ENCODE results near the gene PPM1L.
A peak's percentile ranks its signal among the peaks of the same experiment; 100 is the strongest.

The PPM1L gene

GRCh38 chr3:160916472-160916871, 160.4 kb downstream of the PPM1L start:
- no peak for TF ChIP-seq CTCF (IDR thresholded peaks at IDR 0.05; ENCODE audit: insufficient read depth, missing control alignments)
- DNase-seq (ENCODE audit: insufficient read length, low spot score) = no peak
- no peak for FAIRE-seq

DNA sequence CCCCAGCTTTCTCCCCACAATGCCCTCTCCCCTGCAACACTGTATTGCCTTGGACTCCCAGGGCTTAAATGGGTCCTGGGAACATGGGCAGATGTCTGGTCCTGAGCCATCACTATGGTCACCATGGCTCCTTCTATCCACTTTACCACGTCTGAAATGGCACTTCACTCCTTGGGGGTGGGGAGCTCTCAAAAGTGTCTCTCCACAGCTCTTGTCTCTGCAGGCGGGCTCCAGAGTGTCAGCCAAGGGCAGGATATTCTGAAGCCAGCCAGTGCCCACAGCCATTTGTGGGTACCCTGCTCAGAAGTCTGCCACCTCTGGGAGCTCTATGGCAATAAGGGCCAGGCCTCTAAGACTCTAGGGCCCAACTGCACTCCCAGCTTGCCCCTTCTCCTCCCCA, 163.9 kb downstream of the PPM1L start:
- no peak for FAIRE-seq
- TF ChIP-seq CTCF (IDR thresholded peaks at IDR 0.05; ENCODE audit: insufficient read depth, missing control alignments) = no peak
- no peak for DNase-seq (ENCODE audit: insufficient read length, low spot score)

DNA sequence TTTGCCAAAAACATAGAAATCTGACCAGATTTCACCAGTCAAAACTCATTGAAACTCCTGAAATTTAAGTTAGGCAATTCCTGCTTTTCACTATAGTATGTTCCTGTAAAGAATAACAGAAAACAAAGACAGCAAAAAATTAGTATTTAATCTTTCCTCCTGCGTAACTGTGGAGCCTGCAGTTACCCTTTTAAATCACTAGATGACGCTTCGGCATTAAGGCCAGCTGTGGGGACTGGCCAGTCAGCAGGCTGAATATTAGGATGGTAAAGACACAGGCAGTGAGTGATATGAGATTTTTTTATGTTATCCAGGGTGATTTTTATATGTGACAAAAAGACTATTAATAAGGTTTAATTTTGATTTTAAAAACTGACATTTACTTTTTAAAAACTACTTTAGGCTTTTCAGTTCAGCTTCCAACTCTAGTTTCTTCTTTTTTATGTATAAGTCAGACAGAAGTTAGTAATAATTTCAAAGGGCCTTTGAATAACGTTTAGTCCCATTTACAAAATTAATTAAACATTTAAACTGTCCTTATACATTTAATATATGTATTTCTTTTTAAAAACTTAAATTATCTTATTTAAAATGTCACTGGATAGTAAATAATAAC, 165.1 kb downstream of the PPM1L start:
- FAIRE-seq (no peak), DNase-seq (ENCODE audit: insufficient read length, low spot score) (no peak)
- peak; percentile 67 for TF ChIP-seq CTCF (IDR thresholded peaks at IDR 0.05; ENCODE audit: insufficient read depth, missing control alignments)

DNA sequence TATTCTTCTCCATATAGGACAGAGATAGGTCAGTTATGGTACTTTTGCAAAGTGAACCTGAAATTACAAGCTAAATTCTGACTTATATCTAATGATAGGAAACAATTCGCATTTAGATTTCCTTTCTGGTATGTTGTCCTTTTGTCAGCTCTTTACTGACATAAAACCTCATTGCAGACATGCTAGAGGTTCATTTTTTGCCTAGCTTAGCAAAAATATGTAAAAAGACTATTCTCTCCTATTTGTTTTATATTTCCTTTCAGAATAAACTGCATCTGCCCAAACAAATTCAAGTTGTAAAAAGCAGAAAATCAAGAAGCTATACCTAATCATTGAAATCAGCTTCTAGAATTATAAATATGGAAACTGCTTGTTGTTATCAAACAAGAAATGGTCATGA, 168.7 kb downstream of the PPM1L start:
- TF ChIP-seq CTCF (IDR thresholded peaks at IDR 0.05; ENCODE audit: insufficient read depth, missing control alignments) = no peak
- FAIRE-seq = no peak

DNA sequence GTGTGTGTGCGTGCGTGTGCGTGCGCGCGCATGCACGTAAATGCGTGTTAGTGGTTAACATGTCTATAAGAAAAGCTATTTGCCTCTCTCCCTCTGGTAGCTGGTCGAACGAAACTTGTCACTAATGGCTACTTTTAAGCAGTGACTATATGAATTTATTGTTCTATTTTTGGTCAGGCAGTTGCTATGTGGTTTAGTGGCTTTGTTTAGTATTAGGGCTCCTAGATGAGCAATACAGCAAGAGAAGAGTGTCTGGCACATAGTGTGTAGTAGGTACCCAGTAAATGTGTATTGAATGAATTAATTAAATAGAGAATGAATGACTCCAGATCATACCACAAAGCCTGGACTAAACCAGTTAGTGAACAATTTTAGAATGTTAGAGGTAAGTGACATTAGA, 171.6 kb downstream of the PPM1L start:
- FAIRE-seq (no peak), DNase-seq (ENCODE audit: insufficient read length, low spot score) (no peak)
- no peak for TF ChIP-seq CTCF (IDR thresholded peaks at IDR 0.05; ENCODE audit: insufficient read depth, missing control alignments)

More for the DNA sequence above, 168.7 kb downstream of the PPM1L start:
- no peak for DNase-seq (ENCODE audit: insufficient read length, low spot score)

- no peak for DNase-seq (ENCODE audit: insufficient read length, low spot score)
- TF ChIP-seq CTCF (IDR thresholded peaks at IDR 0.05; ENCODE audit: insufficient read depth, missing control alignments) = peak; percentile 50
- FAIRE-seq = no peak
These were observed 172.2 kb downstream of the PPM1L start for GRCh38 chr3:160928183-160928726.

DNA sequence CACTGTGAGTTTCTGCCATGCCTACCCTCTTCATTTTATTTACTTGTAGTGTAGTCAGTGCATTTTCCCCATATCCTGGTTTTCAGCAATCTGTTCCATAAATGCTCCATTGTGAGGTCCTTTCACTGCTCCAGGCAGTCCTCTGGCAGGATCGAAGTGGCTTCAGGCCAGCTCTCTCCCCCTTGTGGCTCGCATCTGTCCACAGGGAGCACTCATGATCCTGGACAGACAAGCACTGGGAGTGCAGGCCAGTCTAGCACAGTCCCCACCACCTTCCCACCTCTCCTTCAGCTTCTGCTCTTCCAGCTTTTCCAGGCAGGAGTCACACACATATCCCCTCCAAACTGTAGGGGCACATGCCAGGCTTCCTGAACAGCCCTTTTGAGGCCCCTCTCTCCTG, 173.6 kb downstream of the PPM1L start:
- no peak for TF ChIP-seq CTCF (IDR thresholded peaks at IDR 0.05; ENCODE audit: insufficient read depth, missing control alignments)
- no peak for DNase-seq (ENCODE audit: insufficient read length, low spot score)
- no peak for FAIRE-seq
